Ishikawa (cell line): ENCODE measurements around the gene STK39.

Experiments used
- CEBPB ChIP-seq: IDR thresholded peaks from 2 replicates; pipeline ENCODE4 v1.6.1; 2012
- EP300 ChIP-seq: IDR thresholded peaks from 2 replicates; pipeline ENCODE4 v1.6.1; 2012; ENCODE audit warnings: borderline replicate concordance
- MAX ChIP-seq: IDR thresholded peaks from 2 replicates; pipeline ENCODE4 v1.6.1; 2012
- REST ChIP-seq: IDR thresholded peaks from 2 replicates; pipeline ENCODE4 v1.6.1; 2012; ENCODE audit warnings: low read depth, mild to moderate bottlenecking
- TAF1 ChIP-seq: IDR thresholded peaks from 2 replicates; pipeline ENCODE4 v1.6.1; 2012; ENCODE audit warnings: low read depth, mild to moderate bottlenecking
- TEAD4 ChIP-seq: IDR thresholded peaks from 2 replicates; pipeline ENCODE4 v1.6.1; 2012
- USF1 ChIP-seq: IDR thresholded peaks from 2 replicates; pipeline ENCODE4 v1.6.1; 2012

- TF ChIP-seq REST (no peak), EP300 (no peak), MAX (no peak), TAF1 (no peak), TEAD4 (no peak), CEBPB (no peak), USF1 (no peak)
Observed at GRCh38 chr2:168211664-168212163, 35.7 kb downstream of the STK39 start.
